ENCODE data around the gene DYDC2.
A peak's percentile ranks its signal among the peaks of the same experiment; 100 is the strongest.

Gene DYDC2

DNA sequence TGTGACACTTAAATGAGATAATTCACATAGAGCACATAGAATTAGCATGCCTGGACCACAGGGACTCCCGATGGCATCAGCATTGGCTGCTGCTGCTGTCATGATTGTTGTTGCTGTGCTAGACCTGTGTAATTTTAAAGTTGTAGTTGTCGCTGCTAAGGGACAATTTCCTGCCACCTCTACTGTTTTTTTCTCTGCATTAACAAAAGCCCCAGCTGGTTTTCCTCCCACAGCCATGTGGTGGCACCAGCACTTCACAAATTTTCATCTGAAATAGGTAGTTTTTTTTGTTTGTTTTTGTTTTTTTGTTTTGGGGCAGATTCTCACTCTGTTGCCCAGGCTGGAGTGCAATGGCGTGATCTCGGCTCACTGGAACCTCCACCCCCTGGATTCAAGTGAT, 26.4 kb downstream of the DYDC2 start:
- TF ChIP-seq, protein P1, sequence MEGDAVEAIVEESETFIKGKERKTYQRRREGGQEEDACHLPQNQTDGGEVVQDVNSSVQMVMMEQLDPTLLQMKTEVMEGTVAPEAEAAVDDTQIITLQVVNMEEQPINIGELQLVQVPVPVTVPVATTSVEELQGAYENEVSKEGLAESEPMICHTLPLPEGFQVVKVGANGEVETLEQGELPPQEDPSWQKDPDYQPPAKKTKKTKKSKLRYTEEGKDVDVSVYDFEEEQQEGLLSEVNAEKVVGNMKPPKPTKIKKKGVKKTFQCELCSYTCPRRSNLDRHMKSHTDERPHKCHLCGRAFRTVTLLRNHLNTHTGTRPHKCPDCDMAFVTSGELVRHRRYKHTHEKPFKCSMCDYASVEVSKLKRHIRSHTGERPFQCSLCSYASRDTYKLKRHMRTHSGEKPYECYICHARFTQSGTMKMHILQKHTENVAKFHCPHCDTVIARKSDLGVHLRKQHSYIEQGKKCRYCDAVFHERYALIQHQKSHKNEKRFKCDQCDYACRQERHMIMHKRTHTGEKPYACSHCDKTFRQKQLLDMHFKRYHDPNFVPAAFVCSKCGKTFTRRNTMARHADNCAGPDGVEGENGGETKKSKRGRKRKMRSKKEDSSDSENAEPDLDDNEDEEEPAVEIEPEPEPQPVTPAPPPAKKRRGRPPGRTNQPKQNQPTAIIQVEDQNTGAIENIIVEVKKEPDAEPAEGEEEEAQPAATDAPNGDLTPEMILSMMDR (IDR thresholded peaks at IDR 0.05; ENCODE audit: borderline replicate concordance, insufficient read depth, low read depth, low read length) = peak; percentile 54
- no peak overlapping the region for H3K4me3 ChIP-seq (ENCODE audit: low read depth, low read length)

DNA sequence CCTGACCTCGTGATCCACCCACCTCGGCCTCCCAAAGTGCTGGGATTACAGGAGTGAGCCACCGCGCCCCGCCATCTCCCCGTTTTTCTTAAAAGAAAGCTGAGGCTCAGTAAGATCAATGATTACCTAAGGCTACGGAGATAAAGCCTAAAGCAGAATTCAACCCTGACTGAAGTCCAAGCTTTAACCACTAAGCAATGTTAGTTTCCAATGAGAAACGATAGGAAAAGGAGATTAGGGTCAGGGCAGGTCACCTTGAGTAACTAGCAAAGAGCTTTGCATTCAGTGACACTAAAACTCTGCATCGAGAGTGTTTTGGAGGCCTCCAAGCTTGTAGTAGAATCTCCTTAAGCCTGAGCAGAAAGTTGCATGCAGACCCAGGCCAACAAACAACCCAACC, 34.2 kb downstream of the DYDC2 start:
- no peak overlapping the region for H3K4me3 ChIP-seq (ENCODE audit: low read depth, low read length)
- TF ChIP-seq, protein P1 (IDR thresholded peaks at IDR 0.05; ENCODE audit: borderline replicate concordance, insufficient read depth, low read depth, low read length) = no peak

DNA sequence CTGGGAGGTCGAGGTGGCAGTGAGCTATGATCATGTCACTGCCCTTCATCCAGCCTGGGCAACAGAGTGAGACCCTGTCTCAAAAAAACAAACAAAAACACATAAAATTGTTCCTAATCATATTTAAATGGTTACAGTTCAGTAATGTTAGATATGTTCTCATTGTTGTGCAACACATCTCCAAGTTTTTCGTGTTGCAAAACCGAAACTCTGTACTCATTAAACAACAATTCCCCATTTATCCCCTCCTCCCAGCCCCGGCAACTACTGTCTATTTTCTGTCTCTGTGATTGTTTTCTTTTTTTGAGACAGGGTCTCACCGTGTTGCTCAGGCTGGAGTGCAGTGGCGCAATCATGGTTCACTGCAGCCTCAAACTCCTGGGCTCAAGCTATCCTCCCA, 35.7 kb downstream of the DYDC2 start:
- TF ChIP-seq, protein P1 (IDR thresholded peaks at IDR 0.05; ENCODE audit: borderline replicate concordance, insufficient read depth, low read depth, low read length) = no peak
- H3K4me3 ChIP-seq (ENCODE audit: low read depth, low read length) = no peak overlapping the region

DNA sequence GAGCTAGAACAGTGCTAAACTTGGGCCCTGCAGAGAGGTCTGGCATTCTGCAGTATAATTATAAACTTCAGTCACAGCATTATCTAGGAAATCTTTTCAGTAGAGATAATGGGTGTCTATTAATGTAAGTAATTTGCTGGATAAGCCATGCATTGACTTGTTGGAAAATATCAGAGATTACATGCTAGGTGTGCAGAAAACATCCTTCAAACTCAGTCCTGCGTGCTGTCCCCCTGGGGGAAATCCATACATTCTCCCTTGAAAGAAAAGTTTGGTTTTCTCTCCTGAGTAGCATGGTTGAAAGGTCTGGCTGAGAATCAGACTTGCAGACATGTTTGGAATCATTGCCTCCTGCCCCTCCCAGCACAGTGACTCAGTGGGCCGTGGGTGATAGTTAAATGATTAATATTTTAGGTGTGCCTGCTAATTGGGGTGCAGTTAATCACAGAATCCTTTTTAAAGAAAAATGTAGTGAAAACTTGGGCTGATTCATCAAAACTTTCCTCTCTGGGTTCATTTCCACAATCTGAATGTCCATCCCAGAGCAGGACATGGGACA, 37.9 kb downstream of the DYDC2 start:
- H3K4me3 ChIP-seq (ENCODE audit: low read depth, low read length) = no peak overlapping the region
- TF ChIP-seq, protein P1 (IDR thresholded peaks at IDR 0.05; ENCODE audit: borderline replicate concordance, insufficient read depth, low read depth, low read length) = no peak

DNA sequence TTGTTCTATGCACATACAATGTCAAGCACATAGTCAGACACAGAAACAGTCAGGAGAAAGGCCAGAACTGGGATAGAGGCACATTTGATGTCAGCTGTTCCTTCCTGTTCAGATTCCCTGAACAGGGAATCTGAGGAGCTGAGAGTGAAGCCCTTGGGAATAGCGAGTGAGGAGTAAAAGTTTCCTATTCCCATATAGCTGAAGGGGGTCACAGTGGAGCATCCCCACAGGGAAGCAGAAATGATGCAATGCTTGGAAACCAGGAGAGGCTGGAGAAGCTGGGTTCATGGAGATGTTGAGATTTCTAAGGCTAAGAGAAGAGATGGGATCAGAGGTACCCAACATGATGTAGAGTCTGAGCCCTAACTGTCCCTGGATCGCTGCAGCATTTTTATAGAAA, 40.4 kb downstream of the DYDC2 start:
- TF ChIP-seq, protein P1 (IDR thresholded peaks at IDR 0.05; ENCODE audit: borderline replicate concordance, insufficient read depth, low read depth, low read length) = no peak

DNA sequence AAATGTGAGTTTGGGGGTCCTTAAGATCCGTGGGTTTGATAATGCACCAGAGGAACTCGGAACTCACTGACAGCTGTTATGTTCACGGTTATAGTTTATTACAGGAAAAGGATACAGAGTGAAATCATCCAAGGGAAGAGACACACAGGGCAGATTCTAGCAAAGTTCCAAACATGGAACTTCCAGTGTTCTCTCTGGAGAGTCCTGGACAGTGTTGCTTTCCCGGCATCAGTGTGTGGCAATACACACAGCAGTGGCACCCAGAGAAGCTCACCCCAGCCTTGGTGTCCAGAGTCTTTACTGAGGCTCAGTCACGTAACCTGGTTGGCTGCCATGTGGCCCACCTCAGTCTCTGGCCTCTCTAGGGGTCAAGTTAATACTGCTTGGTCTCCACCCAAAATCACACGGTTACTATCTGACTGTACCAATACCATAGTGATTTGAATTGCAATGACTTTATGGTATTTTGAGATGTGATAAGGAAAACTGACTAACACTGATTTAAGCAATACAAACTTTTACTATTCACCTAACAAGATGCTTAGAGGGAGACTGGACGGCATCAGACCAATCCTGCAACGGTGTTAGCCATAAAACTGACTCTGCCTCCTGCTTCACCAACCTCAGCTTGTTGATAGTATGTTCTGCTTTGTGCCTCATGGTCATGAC, 43.7 kb downstream of the DYDC2 start:
- H3K4me3 ChIP-seq (ENCODE audit: low read depth, low read length) = no peak overlapping the region
- TF ChIP-seq, protein P1 (IDR thresholded peaks at IDR 0.05; ENCODE audit: borderline replicate concordance, insufficient read depth, low read depth, low read length) = no peak

More for the DNA sequence above, 40.4 kb downstream of the DYDC2 start:
- no peak overlapping the region for H3K4me3 ChIP-seq (ENCODE audit: low read depth, low read length)

DNA sequence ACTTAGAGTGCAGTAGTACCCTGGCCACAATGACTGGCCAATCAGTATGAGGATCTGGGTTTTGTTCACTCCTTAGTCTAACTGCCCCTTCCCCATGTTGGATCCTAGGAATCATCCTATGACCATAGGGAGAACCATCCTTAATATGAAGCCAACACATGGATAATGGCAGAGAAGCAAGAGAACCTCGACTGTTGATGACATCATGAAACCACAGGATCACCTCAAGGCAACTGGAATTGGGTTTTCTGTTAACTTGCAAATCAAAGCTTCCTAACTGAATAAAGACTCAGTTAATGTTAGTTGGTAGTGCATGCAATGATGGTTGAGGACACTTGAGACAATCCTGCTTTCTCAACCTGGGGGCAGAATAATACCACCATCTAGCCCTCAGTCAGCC, 48.5 kb downstream of the DYDC2 start:
- H3K4me3 ChIP-seq (ENCODE audit: low read depth, low read length) = no peak overlapping the region
- TF ChIP-seq, protein P1 (IDR thresholded peaks at IDR 0.05; ENCODE audit: borderline replicate concordance, insufficient read depth, low read depth, low read length) = no peak

Measured in GM12875 (cell line).